Gastrocnemius medialis (tissue), 4 donors: ENCODE measurements around the gene PKN1. TPM values are rescaled to one million over a fixed set of nuclear protein-coding genes. Genes with fewer than 3 reads are reported as not detected.
A peak's percentile ranks its signal among the peaks of the same experiment; 100 is the strongest.
"Not testable (repeated sequence)": the region's sequence is repeated elsewhere in the genome, so short reads cannot be mapped to it uniquely, and the experiment has no call there.

Experiments
- ATAC-seq, 2 donors: fragments of 150-250 bp; one replicate each; pipeline ENCODE4 v1.9.1; 2016
- DNase-seq, 2 donors: peaks; one replicate each; pipeline ENCODE4 v3.0.0-alpha.2; 2019
- H3K27ac ChIP-seq, 4 donors: fragments of 200-600 bp; sonication (generic); 1 replicate in 1 of 4; 2 replicates in 3 of 4; pipeline ENCODE4 v1.5.1; 2016 to 2018; ENCODE audit warnings: mild to moderate bottlenecking in 2 of 4, moderate library complexity in 1 of 4
- H3K27me3 ChIP-seq, 3 donors: fragments of 200-600 bp; sonication (generic) in 2 of 3; 1 replicate in 1 of 3; 2 replicates in 2 of 3; pipeline versions ENCODE4 v1.5.1 to v1.6.0; 2016 to 2019; ENCODE audit warnings: mild to moderate bottlenecking in 1 of 3, moderate library complexity in 1 of 3
- H3K36me3 ChIP-seq, 2 donors: fragments of 200-600 bp; sonication (generic) in 1 of 2; one replicate each; pipeline ENCODE4 v1.5.1; 2017 to 2018
- H3K4me1 ChIP-seq, 2 donors: fragments of 200-600 bp; sonication (generic) in 1 of 2; one replicate each; pipeline ENCODE4 v1.5.1; 2016 to 2017; ENCODE audit warnings: mild to moderate bottlenecking in 2 of 2
- H3K4me3 ChIP-seq, 4 donors: fragments of 200-600 bp; sonication (generic) in 3 of 4; 1 replicate in 1 of 4; 2 replicates in 3 of 4; pipeline ENCODE4 v1.5.1; 2016 to 2019; ENCODE audit warnings: mild to moderate bottlenecking in 2 of 4
- H3K9me3 ChIP-seq, 3 donors: fragments of 200-600 bp; sonication (generic) in 2 of 3; 1 replicate in 1 of 3; 2 replicates in 2 of 3; pipeline ENCODE4 v1.5.1; 2016 to 2019
- POLR2A ChIP-seq, 2 donors: fragments of 450-650 bp; IDR thresholded peaks; one replicate each; pipeline ENCODE4 v1.6.1; 2017; ENCODE audit warnings: antibody characterized with exemption in 2 of 2, mild to moderate bottlenecking in 2 of 2, moderate library complexity in 2 of 2
- in situ Hi-C, 4 donors: fragments of 200-750 bp; cut with MboI; loops; one replicate each; pipeline versions ENCODE4 v1.15.0 to v1.8.0; 2017; ENCODE audit warnings: low sequenced_read_pairs in 4 of 4
- intact Hi-C: fragments of 100-400 bp; cut with DNase I; formaldehyde crosslinking; loops from one replicate; pipeline ENCODE4 v1.15.1; 2023; ENCODE audit warnings: low total_unique reads
- total RNA-seq, 4 donors: library from RNA; depleted of rRNA; stranded (reverse); fragments of >200 nt; gene quantifications; one replicate each; pipeline versions ENCODE4 v1.1.0 to v1.2.3, GENCODE V29; 2016
- TF ChIP-seq, protein P1 (sequence below), 5 experiments: fragments of 450-650 bp in 3 of 5; fragments of 200-600 bp in 2 of 5; sonication (generic) in 2 of 5; IDR thresholded peaks in 4 of 5; conservative IDR thresholded peaks in 1 of 5; 1 replicate in 4 of 5; 2 replicates in 1 of 5; pipeline ENCODE4 v1.5.1; 2016 to 2019; ENCODE audit warnings: antibody characterized with exemption in 5 of 5, mild to moderate bottlenecking in 3 of 5, moderate library complexity in 3 of 5

PKN1 gene
- total RNA-seq, 4 donors from 2014 or later: 52.1 to 130 (median 81.3) TPM

DNA sequence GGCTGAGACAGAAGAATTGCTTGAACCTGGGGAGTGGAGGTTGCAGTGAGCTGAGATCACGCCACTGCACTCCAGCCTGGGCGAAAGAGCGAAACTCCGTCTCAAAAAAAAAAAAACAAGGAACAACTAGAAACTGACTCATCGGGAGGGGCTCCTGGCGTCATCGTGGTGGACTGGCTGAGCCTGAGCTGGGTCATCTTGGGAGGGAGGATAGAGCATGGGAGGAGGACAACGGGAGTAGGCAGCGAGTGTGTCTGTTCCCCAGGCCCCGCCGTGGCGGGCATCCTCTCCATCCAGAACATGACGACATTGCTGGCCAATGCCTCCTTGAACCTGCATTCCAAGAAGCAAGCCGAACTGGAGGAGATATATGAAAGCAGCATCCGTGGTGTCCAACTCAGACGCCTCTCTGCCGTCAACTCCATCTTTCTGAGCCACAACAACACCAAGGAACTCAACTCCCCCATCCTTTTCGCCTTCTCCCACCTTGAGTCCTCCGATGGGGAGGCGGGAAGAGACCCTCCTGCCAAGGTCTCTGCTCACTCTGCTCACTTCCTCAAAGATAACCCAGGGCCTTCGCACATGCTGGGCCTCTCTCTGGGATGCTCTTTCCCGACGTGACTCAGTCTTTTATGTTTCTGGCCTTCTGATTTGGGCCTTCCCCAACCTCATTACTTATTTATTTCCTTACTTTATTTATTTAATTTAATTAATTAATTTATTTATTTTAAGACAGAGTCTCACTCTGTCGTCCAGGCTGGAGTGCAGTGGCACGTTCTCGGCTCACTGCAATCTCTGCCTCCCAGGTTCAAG lies 30.6 kb upstream of the PKN1 start:
- DNase-seq: peak in 1 of 2 donors; percentile 57
- intact Hi-C loops: no loop called here
- Histone ChIP-seq H3K27me3 (no peaks in the 10 kb centered on the region), H3K27ac (peak overlapping the region in 1 of 4 donors; percentile 34), H3K36me3 (peaks cover 0 to 68% of the 10 kb centered on the region in 2 donors), H3K9me3 (no peaks in the 10 kb centered on the region), H3K4me1 (no peaks in the 10 kb centered on the region), H3K4me3 (no peak overlapping the region)
- no peak for ATAC-seq
- TF ChIP-seq POLR2A (IDR thresholded peaks at IDR 0.05): no peak
- TF ChIP-seq, protein P1, sequence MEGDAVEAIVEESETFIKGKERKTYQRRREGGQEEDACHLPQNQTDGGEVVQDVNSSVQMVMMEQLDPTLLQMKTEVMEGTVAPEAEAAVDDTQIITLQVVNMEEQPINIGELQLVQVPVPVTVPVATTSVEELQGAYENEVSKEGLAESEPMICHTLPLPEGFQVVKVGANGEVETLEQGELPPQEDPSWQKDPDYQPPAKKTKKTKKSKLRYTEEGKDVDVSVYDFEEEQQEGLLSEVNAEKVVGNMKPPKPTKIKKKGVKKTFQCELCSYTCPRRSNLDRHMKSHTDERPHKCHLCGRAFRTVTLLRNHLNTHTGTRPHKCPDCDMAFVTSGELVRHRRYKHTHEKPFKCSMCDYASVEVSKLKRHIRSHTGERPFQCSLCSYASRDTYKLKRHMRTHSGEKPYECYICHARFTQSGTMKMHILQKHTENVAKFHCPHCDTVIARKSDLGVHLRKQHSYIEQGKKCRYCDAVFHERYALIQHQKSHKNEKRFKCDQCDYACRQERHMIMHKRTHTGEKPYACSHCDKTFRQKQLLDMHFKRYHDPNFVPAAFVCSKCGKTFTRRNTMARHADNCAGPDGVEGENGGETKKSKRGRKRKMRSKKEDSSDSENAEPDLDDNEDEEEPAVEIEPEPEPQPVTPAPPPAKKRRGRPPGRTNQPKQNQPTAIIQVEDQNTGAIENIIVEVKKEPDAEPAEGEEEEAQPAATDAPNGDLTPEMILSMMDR (IDR thresholded peaks at IDR 0.05 in 4 of 5, conservative IDR thresholded peaks at IDR 0.05 in 1 of 5): no peak
- in situ Hi-C loops: no loop called here

DNA sequence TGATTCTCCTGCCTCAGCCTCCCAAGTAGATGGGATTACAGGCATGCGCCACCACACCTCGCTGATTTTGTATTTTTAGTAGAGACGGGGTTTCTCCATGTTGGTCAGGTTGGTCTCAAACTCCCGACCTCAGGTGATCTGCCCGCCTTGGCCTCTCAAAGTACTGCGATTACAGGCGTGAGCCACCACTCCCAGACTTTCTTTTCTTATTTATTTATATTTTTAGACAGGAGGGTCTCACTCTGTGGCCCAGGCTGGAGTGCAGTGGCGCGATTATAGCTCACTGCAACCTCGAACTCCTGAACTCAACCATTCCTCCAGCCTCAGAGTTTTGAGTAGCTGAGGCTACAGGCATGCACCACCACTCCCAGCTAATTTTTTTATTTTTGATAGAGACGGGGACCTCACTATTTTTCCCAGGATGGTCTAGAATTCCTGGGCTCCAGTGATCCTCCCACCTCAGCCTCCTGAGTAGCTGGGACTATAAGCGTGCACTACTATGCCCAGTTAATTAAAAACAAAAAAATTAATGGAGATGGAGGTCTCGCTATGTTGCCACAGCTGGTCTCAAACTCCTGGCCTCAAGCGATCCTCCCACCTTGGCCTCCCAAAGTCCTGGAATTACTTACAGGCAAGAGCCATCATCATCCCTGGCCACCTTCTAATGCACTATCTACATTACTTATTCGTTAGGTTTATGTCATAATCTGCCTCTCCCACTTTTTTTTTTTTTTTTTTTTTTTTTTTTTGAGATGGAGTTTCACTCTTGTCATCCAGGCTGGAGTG lies 29.8 kb upstream of the PKN1 start:
- ATAC-seq, H3K9me3 ChIP-seq, in situ Hi-C loops, H3K27me3 ChIP-seq, DNase-seq, intact Hi-C loops, H3K4me1 ChIP-seq, H3K4me3 ChIP-seq, H3K27ac ChIP-seq: not testable (repeated sequence)
- peaks cover 0 to 76% of the 10 kb centered on the region in 2 donors for H3K36me3 ChIP-seq

DNA sequence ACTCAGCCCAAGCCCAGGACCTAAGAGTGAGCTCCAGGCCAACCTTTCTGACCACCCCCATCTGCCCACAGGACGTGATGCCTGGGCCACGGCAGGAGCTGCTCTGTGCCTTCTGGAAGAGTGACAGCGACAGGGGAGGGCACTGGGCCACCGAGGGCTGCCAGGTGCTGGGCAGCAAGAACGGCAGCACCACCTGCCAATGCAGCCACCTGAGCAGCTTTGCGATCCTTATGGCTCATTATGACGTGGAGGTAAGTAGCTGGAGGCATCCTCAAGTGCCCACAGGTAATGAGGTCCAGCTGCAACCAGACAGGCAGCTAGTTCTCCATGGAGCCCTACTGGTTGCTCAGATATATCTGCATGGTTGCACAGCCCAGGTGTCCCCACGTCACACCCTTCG lies 28.8 kb upstream of the PKN1 start:
- intact Hi-C loops (no loop called here), in situ Hi-C loops (no loop called here)
- DNase-seq (no peak), ATAC-seq (no peak)
- TF ChIP-seq POLR2A (IDR thresholded peaks at IDR 0.05): no peak
- Histone ChIP-seq H3K27ac (no peak overlapping the region), H3K4me3 (no peak overlapping the region), H3K9me3 (no peaks in the 10 kb centered on the region), H3K4me1 (no peaks in the 10 kb centered on the region), H3K36me3 (peaks cover 0 to 80% of the 10 kb centered on the region in 2 donors), H3K27me3 (no peaks in the 10 kb centered on the region)

DNA sequence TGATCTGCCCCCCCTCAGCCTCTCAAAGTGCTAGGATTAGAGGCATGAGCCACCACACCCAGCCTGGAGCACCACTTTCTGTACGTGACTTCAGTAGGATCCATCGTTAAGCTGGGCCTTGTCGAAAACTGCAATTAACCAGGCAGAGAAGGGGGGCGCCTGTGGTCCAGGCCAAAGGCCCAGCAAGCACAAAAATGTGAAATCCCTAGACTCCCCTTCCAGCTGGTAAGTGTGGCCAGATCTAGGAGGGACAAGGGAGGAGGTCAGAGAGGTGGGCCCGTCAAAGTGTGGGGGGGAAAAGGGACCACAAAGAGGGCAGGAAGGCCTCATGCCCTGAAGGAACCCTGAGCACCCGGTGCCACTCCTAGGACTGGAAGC lies 27.7 kb upstream of the PKN1 start:
- H3K4me3 ChIP-seq: no peak overlapping the region
- in situ Hi-C loops (no loop called here), intact Hi-C loops (loop anchor here (5.0 kb wide), 1 partner anchor 268 kb away; the partner anchor contains the start of gene ASF1B)
- H3K27ac ChIP-seq: peak overlapping the region; percentile 74 to 82 (median 80)
- H3K4me1 ChIP-seq: no peaks in the 10 kb centered on the region
- H3K27me3 ChIP-seq: no peaks in the 10 kb centered on the region
- no peak for ATAC-seq
- peaks cover 0 to 87% of the 10 kb centered on the region in 2 donors for H3K36me3 ChIP-seq
- no peaks in the 10 kb centered on the region for H3K9me3 ChIP-seq
- TF ChIP-seq POLR2A (IDR thresholded peaks at IDR 0.05): no peak
- TF ChIP-seq, protein P1 (IDR thresholded peaks at IDR 0.05 in 4 of 5, conservative IDR thresholded peaks at IDR 0.05 in 1 of 5): no peak
- no peak for DNase-seq

DNA sequence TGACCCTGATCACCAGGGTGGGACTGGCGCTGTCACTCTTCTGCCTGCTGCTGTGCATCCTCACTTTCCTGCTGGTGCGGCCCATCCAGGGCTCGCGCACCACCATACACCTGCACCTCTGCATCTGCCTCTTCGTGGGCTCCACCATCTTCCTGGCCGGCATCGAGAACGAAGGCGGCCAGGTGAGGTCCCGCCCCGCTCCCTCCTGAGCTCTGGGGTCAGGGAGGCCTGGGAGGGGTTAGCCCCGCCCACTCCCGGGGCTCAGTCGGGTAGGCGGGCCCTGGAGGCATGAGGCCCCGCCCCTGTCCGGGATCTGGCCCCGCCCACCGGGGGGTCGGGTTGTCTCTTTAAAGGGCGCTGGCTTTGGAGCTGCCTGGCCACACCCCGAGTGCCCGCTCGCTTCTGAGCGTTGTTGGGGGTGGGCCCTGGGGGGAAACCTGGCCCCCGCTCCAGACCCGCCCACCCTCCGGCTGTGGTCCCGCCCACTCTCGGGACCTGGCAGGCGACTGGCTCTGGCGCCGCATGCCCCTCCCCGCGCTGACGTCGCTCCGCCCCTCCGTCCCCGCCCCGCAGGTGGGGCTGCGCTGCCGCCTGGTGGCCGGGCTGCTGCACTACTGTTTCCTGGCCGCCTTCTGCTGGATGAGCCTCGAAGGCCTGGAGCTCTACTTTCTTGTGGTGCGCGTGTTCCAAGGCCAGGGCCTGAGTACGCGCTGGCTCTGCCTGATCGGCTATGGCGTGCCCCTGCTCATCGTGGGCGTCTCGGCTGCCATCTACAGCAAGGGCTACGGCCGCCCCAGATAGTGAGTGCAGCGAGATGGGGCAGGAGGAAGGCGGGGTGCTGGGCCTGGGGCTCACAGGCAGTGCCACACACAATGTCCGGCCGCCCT lies 27.1 kb upstream of the PKN1 start:
- TF ChIP-seq POLR2A (IDR thresholded peaks at IDR 0.05): no peak
- TF ChIP-seq, protein P1 (IDR thresholded peaks at IDR 0.05 in 4 of 5, conservative IDR thresholded peaks at IDR 0.05 in 1 of 5): peak; percentile 74 to 98 (median 90)
- H3K27ac ChIP-seq: peak overlapping the region; percentile 74 to 82 (median 80)
- in situ Hi-C loops (no loop called here), intact Hi-C loops (loop anchor here (5.0 kb wide), 1 partner anchor 269 kb away; the partner anchor contains the start of gene ASF1B)
- H3K4me1 ChIP-seq: no peaks in the 10 kb centered on the region
- ATAC-seq (peak; percentile 88 to 91), DNase-seq (peak; percentile 61 to 73)
- H3K27me3 ChIP-seq: no peaks in the 10 kb centered on the region
- peaks cover 0 to 87% of the 10 kb centered on the region in 2 donors for H3K36me3 ChIP-seq
- no peaks in the 10 kb centered on the region for H3K9me3 ChIP-seq
- H3K4me3 ChIP-seq: peak overlapping the region in 3 of 4 donors; percentile 43 to 49 (median 47)
